ENCODE measurements around the gene TEX26.

Gene TEX26

DNA sequence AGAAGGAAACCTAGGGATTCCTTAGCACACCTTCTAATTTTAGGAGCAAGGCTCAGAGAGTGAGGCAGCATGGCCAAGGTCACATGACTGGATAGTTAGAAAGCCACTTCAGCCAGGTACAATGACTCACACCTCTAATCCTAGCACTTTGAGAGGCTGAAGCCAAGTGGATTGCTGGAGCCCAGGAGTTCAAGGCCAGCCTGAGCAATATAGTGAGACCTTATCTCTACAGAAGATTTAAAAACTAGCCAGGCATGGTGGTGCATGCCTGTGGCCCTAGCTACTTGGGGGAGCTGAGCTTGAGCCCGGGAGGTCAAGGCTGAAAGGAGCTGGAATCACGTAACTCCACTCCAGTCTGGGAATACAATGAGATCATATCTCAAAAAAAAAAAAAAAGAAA is 69.2 kb downstream of the TEX26 start:
- no peak for DNase-seq (ENCODE audit: low read depth in 1 of 2, low spot score in 1 of 2)
- no peak overlapping the region for H3K4me3 ChIP-seq (replicated peaks; ENCODE audit: insufficient read depth, low read length)
- no peak overlapping the region for H3K27ac ChIP-seq (replicated peaks)
- peaks cover 14% of the 10 kb centered on the region for H3K27me3 ChIP-seq (ENCODE audit: insufficient read depth, poor library complexity, severe bottlenecking)
- TF ChIP-seq, protein P1, sequence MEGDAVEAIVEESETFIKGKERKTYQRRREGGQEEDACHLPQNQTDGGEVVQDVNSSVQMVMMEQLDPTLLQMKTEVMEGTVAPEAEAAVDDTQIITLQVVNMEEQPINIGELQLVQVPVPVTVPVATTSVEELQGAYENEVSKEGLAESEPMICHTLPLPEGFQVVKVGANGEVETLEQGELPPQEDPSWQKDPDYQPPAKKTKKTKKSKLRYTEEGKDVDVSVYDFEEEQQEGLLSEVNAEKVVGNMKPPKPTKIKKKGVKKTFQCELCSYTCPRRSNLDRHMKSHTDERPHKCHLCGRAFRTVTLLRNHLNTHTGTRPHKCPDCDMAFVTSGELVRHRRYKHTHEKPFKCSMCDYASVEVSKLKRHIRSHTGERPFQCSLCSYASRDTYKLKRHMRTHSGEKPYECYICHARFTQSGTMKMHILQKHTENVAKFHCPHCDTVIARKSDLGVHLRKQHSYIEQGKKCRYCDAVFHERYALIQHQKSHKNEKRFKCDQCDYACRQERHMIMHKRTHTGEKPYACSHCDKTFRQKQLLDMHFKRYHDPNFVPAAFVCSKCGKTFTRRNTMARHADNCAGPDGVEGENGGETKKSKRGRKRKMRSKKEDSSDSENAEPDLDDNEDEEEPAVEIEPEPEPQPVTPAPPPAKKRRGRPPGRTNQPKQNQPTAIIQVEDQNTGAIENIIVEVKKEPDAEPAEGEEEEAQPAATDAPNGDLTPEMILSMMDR (IDR thresholded peaks at IDR 0.05; ENCODE audit: insufficient read depth, low read length), result no peak
- TF ChIP-seq, protein P2, sequence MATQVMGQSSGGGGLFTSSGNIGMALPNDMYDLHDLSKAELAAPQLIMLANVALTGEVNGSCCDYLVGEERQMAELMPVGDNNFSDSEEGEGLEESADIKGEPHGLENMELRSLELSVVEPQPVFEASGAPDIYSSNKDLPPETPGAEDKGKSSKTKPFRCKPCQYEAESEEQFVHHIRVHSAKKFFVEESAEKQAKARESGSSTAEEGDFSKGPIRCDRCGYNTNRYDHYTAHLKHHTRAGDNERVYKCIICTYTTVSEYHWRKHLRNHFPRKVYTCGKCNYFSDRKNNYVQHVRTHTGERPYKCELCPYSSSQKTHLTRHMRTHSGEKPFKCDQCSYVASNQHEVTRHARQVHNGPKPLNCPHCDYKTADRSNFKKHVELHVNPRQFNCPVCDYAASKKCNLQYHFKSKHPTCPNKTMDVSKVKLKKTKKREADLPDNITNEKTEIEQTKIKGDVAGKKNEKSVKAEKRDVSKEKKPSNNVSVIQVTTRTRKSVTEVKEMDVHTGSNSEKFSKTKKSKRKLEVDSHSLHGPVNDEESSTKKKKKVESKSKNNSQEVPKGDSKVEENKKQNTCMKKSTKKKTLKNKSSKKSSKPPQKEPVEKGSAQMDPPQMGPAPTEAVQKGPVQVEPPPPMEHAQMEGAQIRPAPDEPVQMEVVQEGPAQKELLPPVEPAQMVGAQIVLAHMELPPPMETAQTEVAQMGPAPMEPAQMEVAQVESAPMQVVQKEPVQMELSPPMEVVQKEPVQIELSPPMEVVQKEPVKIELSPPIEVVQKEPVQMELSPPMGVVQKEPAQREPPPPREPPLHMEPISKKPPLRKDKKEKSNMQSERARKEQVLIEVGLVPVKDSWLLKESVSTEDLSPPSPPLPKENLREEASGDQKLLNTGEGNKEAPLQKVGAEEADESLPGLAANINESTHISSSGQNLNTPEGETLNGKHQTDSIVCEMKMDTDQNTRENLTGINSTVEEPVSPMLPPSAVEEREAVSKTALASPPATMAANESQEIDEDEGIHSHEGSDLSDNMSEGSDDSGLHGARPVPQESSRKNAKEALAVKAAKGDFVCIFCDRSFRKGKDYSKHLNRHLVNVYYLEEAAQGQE (IDR thresholded peaks at IDR 0.05; ENCODE audit: insufficient replicate concordance, low read depth), result no peak
- TF ChIP-seq POLR2AphosphoS5 (IDR thresholded peaks at IDR 0.05; ENCODE audit: low read depth) (no peak), GABPA (IDR thresholded peaks at IDR 0.05; ENCODE audit: low read depth) (no peak), SPI1 (IDR thresholded peaks at IDR 0.05; ENCODE audit: borderline replicate concordance, low read depth) (no peak)

DNA sequence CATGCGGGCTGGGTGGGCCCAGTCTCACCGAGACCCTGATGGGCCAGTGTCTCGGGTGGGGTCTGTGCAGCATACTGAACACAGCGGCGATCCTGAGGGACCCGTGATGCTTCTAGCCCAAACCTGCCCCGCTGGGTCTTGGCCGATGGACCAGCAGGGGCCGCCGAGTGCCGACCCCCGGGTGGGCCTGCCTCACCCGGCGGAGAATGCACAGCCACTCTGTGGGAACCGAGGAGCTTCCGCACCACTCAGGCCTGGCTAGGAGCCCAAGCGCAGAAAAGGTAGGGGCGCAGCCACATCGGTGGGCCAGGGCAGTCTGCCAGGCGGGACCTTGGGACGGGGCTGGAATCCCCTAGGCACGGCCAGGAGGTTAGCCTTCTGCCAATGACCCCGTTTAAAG is 72.6 kb downstream of the TEX26 start:
- TF ChIP-seq, protein P1 (IDR thresholded peaks at IDR 0.05; ENCODE audit: insufficient read depth, low read length), result no peak
- TF ChIP-seq GABPA (IDR thresholded peaks at IDR 0.05; ENCODE audit: low read depth) (no peak), SPI1 (IDR thresholded peaks at IDR 0.05; ENCODE audit: borderline replicate concordance, low read depth) (no peak), POLR2AphosphoS5 (IDR thresholded peaks at IDR 0.05; ENCODE audit: low read depth) (no peak)
- TF ChIP-seq, protein P2 (IDR thresholded peaks at IDR 0.05; ENCODE audit: insufficient replicate concordance, low read depth), result no peak
- Histone ChIP-seq H3K27ac (replicated peaks) (no peak overlapping the region), H3K4me3 (replicated peaks; ENCODE audit: insufficient read depth, low read length) (no peak overlapping the region), H3K27me3 (ENCODE audit: insufficient read depth, poor library complexity, severe bottlenecking) (peaks cover 9% of the 10 kb centered on the region)
- DNase-seq (ENCODE audit: low read depth in 1 of 2, low spot score in 1 of 2), result no peak

DNA sequence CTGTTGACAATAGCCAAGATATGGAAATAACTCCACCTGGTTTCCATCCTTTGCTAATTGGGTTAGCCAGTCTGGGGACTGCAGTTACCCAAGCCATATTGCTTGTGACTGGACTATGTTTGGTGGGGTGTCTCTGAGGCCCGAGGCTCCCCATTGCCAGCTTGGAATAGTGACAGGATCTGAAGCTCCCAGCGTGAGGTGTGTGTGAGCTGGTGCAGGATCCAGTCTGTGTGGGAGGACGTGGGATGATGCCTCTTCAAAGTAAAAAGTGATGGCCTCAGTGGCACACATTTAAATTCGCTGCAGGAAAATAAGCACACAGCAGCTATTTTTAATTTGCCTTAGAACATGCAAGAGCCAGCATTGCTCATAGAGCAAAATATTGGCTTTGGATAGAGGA is 75.0 kb downstream of the TEX26 start:
- no peak overlapping the region for H3K4me3 ChIP-seq (replicated peaks; ENCODE audit: insufficient read depth, low read length)
- TF ChIP-seq GABPA (IDR thresholded peaks at IDR 0.05; ENCODE audit: low read depth) (no peak), SPI1 (IDR thresholded peaks at IDR 0.05; ENCODE audit: borderline replicate concordance, low read depth) (no peak), POLR2AphosphoS5 (IDR thresholded peaks at IDR 0.05; ENCODE audit: low read depth) (no peak)
- TF ChIP-seq, protein P2 (IDR thresholded peaks at IDR 0.05; ENCODE audit: insufficient replicate concordance, low read depth), result no peak
- TF ChIP-seq, protein P1 (IDR thresholded peaks at IDR 0.05; ENCODE audit: insufficient read depth, low read length), result no peak
- DNase-seq (ENCODE audit: low read depth in 1 of 2, low spot score in 1 of 2), result no peak
- H3K27me3 ChIP-seq (ENCODE audit: insufficient read depth, poor library complexity, severe bottlenecking), result peaks cover 9% of the 10 kb centered on the region
- H3K27ac ChIP-seq (replicated peaks), result no peak overlapping the region

Measured in HL-60 (cell line).